ENCODE measurements around the gene DLG4.
A peak's percentile ranks its signal among the peaks of the same experiment; 100 is the strongest.
"Not testable (repeated sequence)": the region's sequence is repeated elsewhere in the genome, so short reads cannot be mapped to it uniquely, and the experiment has no call there.

Gene DLG4

DNA sequence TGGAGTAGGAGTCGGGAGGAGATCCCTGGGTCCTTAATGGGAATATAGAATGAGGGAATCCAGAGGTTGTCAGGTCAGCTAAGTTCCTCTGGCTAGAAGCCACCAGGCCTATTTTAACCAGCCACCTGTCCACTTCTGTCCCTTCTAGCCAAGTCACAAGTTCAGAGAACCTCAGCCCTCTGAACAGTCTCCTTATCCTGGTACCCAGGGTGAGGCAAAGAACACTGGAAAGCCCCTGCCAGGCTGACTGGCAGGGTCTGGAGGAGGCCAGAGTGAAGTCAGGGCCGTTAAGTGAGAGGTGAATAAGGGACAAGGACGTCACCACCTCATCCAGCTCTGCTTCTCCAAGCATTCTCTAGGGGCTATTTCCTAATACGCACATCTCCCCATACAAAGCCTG is 29.2 kb upstream of the DLG4 start:
- DNase-seq = no peak

DNA sequence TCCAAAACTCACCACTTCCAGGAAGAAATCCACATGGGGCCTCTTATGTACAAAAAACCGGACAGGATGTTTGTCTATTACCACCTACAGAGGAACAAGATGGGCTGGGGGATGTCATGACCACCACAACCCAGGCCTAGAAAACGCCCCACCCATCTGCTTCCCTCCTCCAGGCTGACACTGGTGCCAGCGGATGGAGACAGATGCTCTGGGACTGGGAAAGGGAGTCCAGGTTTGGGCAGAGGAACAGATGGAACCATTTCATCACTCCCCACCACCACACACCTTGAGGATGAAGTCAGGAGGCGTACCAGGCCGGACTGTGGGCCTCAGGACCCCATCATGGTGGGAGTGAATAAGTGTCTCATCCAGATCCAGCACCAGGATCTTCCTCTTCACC is 27.1 kb upstream of the DLG4 start:
- DNase-seq = no peak

- DNase-seq = not testable (repeated sequence)
These were observed 24.2 kb upstream of the DLG4 start for GRCh38 chr17:7243838-7244237.

GRCh38 chr17:7243453-7243729 is 23.8 kb upstream of the DLG4 start:
- DNase-seq = no peak

DNA sequence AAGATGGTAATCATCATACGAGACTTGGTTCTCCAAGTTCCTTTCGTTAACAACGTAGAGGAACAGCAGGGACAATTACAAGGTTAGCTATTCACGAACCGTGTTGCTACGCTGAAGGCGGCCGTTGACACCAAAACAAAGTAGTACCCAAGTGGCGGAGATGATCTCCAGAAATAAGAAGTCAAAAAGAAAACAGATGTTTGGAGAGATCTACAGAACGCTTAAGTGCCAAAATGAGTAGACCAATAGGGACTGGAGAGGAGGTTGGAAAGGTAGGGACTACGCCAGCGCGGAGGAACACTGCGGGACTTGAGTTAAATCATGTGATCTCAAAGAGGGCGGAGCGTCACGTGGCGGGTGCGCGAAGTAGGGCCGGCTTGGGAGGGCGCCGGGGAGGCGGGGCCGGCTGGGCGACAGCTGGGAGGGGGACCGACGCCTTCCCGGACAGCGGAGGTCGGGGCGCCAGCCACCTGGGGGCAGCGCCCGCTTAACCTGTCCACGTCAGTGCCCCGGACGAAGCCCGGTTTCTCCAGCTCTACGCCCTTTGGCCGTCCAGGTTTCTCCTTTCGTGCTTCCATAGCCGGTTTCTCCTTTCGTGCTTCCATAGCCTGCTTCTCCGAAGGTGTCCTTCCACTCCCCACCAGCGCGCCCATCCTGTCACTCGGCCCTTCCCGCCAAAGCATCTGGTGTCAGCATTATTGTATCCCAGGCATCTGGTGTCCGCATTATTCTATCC is 23.2 kb upstream of the DLG4 start:
- DNase-seq = peak; percentile 92 to 93

DNA sequence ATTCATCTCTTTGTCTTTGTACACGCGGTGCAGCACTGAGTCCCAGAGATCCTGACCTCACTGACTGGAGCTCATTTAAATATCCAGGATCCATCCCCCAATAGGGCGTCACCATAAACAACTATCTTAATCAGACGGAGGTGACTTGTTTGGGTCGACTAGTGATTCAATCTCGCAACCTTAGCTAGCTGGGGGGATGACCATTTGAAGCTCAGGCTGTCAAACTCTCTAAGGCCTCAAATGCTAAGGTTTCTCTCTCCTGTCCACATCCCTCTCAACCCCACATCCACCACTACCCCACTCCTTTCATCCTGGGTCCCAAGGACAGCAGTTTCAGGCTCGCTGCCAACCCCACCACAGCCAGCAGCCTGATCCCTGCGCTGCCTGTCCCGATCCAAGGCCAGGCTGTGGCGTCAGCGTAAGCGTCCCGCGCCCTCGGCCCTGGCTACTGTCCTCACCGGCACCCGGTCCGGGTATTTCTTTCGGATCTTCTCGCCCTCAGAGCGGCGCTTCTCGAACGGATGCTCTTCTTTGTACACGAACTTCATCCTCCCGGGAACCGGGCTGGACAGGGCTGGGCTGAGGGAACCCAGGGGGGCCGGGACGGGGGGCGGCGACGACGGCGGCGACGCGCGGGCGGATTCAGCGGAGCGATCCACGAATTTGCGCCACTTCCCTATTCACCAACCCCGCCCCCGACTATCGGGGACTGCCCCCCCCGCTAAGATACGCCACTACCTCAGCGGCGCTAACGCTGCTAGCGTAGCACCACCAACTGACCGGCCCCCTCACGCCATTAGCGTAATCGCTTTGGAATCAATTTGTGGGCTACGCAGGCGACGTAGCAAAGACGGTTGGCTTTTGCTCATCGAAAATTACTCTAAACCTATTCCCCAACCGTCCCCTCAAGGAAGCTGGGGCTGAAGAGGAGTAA is 22.4 kb upstream of the DLG4 start, which contains the start of gene GABARAP:
TSS of gene GABARAP (minus strand) at position 667 of the 934 bp plus-strand sequence. CDS start at position 548, 119 bp downstream.
- peak; percentile 94 to 96 for DNase-seq

- DNase-seq = no peak
These were observed 21.6 kb upstream of the DLG4 start for GRCh38 chr17:7241090-7241733.

GRCh38 chr17:7240375-7240774 is 20.7 kb upstream of the DLG4 start:
- no peak for DNase-seq

GRCh38 chr17:7239091-7240027 is 19.7 kb upstream of the DLG4 start, which contains the start of gene PHF23:
PHF23 (minus strand) TSS chr17:7239457; CDS start chr17:7239279, 178 bp downstream.
- peak; percentile 98 for DNase-seq

DNA sequence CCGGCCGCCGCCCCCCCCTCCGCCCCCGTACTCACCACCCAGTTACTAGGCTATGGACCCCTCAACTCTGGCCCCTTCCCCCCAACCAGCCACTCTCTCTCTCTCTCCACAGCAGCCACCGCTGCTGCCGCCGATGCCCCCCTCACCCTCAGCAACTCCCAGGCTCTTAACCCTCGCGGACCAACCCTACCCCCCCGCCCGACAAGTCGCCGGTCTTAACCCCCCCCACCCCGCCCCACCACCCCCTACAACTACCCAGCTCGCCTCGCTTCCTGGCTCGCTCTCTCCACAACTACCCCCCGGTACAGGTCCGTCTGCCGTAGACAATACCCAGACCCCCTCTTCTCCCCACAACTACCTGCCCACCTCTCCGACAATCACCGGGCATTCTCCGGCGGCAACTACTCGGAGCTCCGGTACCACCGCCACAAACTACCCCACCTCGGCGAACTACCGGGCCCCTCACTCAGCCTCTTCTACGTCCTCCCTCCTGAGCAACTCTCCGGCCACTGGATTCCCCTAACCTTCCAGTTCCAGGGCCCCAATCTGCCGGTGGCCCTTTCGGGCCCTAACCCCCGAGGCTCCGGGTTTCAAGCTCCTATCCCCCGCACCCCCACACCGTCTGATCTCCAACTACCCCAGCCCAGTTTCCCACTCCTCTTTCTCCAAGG is 18.9 kb upstream of the DLG4 start:
- DNase-seq = peak in 1 of 2 donors; percentile 31

DNA sequence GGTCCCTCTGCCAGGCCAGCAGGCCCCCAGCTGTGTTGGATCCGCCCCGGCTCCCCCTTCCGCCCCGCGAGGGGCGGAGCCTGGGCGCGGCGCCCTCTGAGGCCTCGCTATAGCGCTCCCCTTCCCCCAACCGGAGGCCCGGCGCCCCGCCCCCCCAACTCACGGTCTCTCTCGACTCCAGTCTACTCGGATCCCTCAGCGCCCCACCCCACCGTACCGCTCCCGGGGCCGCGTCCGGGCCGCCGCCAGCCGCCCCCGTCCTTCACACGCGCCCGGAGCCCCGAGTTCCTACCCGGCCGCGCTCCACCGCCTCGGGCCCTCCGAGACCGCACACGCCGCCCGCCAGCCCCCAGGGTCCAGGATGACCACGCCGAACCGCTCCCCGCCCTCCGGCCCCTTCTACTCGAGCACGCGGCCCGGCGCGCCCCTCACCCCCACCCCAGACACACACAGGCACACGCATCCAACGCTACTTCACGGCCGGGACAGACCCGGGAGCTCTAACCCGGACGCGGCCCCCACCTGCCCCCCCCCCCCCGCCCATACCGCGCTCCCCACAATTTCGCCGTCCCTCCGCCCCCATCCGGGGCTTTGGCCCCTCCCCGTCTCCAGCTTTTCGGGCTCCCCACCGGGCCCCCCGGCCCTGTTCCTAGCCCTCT is 18.3 kb upstream of the DLG4 start:
- DNase-seq = peak; percentile 89 to 90

DNA sequence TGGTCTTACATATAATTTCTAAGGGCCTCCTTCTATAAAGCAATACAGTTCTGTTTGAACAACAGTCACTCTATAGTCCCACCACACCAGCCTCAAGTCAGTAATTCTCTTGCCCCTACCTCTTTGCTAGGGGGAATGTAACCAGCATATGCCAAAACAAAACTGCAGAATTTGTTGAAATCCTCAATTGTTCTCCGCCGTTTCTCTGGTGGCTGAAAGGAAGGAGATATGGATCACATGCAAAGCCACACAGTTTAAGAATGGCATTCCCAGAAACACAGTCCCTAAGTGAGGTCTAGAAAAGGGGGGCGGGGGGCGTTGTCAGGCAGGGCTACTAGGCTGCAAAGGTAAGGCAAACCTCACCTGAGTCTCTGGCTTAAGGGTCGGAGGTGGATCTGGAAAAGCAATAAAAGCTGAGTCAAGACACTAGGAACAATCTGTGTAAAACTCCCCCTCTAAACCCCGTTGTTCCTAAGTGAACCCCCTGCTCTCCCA is 17.7 kb upstream of the DLG4 start:
- no peak for DNase-seq

- no peak for DNase-seq
These were observed 17.2 kb upstream of the DLG4 start for GRCh38 chr17:7236808-7237207.

DNA sequence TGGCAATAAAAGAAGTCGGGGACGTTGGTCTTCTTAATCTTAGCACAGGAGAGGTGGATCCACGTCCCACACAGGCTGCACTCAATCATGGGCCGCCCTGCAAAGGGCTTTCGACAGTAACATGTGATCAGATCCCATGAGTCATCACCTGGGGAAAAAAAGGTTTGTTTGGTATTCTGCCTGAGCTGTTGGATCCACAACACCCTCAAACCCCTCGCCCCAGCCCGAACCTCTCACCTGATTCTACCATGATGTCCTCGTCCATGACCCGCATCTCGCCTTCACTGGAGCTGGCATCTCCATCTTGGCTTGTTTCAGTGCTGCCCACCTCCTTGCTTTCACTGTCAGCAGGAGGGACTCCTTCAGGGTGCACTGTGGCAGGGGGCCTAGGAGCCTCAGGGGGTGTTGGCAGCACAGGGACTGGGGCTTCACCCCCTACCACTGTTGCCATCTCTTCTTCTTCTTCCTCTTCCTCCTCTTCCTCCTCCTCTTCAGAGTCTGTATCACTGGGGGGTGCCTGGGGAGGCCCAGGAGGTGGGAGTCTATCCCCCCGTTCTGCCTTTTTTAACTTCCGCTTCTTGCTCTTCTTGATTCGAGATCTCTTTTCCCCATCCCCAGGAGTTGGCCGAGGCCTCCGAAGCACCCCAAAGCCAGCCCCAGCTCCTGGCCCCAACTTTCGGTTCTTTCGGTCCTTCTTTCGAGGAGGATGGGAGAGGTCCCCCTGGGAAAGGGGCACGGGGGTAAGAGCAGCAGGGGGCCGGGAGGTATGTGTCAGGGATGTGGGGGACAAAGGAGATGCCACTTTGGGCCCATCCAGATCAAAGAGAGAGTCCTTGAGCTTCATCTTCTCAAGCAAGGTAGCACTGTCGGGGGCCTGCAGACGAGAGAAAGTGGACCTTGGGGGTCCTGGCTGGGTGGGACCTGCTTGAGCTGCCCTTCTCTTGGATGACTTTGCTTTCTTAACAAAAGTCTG is 16.3 kb upstream of the DLG4 start:
- DNase-seq = peak in 1 of 2 donors; percentile 22

DNA sequence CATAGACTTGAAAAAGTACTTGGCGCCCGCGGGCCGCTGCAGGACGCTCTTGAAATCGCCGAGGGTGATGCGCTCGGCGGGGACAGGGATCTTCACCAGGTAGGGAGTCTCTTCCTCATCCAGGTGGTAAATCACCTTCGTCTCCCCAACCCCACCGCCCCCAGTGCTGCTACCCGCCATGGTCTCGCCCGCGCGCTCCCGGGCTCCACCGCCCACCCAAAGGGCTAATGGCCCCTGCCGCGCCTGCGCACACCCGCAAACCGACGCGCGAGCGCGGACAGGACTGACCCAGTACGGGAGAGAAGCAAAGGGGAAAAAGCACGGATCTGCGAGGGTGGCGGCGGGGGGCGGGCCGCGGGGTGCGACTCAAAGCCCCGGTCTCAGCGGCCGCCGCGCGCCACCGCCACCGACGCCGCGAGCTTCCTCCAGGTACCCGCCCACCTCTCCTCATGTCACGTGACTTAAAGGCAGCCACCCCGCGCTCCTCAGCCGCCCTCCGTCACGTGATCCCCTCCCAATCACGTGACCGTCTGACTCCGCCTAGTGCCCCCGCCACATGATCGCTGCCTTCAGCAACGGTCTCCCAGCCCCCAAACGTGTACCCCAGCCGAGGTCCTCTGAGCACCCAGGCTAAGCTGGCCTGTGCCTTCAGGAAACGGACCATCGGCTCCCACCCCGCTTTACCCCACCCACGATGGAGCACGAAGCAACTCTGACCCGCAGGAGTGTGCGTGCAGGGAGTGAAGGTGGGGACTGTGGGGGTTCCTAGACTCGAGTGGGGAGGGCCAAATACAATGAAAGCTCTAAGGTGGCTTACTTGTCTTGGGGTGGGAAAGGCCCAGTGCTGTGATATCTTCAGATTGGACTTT is 14.7 kb upstream of the DLG4 start, which contains the start of gene DVL2:
TSS of gene DVL2 (minus strand) at position 435 of the 869 bp plus-strand sequence. CDS start at position 180, 255 bp downstream.
- DNase-seq = peak; percentile 93 to 96

GRCh38 chr17:7233701-7234082 is 14.1 kb upstream of the DLG4 start:
- no peak for DNase-seq

DNA sequence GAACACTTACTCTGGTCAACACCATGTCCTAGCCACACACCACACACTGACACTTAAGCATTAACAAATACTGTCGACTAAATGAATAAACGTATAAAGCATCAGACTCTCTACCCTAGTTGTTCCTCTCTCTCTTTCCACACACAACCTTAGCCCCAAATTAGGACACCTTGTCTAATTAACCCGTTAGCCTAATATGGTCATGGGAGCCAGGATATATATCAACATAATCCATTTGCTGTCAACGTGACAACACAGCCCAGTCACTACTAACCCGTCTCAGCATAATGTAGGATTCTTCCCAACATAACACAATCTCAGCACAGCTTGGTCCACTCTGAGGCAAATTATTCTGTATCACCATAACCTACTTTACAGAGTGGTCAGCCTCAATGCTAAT is 12.5 kb upstream of the DLG4 start:
- no peak for DNase-seq

DNA sequence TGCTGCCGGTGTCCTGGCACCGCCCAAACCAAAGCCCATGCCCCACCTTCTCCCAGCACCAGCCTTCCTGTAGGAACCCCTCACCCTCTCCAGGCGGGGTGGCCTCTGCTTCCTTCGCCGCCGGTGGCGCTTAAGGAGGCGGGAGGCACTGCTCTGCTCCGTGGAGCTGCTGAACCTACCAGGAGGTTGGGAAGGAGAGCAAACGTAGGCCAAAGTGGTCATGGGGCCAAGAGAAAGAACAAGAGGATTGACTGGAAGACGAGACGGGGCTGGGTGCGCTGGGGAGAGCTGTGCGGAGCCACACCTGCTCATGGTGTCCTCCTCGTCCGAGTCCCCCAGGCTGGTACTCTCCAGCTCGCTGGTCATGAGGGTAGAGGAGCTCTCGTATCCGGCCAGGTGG is 9.9 kb upstream of the DLG4 start:
- no peak for DNase-seq

GRCh38 chr17:7228920-7229319 is 9.3 kb upstream of the DLG4 start:
- no peak for DNase-seq
